HG02973 (cell line): ENCODE results near the gene CGREF1.
"Not testable (repeated sequence)": the region's sequence is repeated elsewhere in the genome, so short reads cannot be mapped to it uniquely, and the experiment has no call there.

Experiments
- ATAC-seq: cut with Tn5 transposase; IDR thresholded peaks from one replicate; pipeline ENCODE4 v1.9.1; 2021; ENCODE audit warnings: moderate library complexity; ENCODE audit not compliant: unreplicated experiment

Gene CGREF1

GRCh38 chr2:27111392-27112078 is 7.4 kb downstream of the CGREF1 start:
- not testable (repeated sequence) for ATAC-seq

GRCh38 chr2:27110603-27111352 is 8.2 kb downstream of the CGREF1 start:
- not testable (repeated sequence) for ATAC-seq

- ATAC-seq, result no peak
These were observed 9.8 kb downstream of the CGREF1 start for GRCh38 chr2:27109083-27109482.

- ATAC-seq, result no peak
These were observed 10.7 kb downstream of the CGREF1 start for GRCh38 chr2:27108221-27108620.

- no peak for ATAC-seq
These were observed 12.9 kb downstream of the CGREF1 start for GRCh38 chr2:27105981-27106380.

GRCh38 chr2:27102329-27102728 is 16.6 kb downstream of the CGREF1 start:
- ATAC-seq, result no peak

- ATAC-seq, result no peak
These were observed 18.9 kb downstream of the CGREF1 start for GRCh38 chr2:27100036-27100435.

GRCh38 chr2:27099334-27099955 is 19.5 kb downstream of the CGREF1 start:
- ATAC-seq, result no peak

GRCh38 chr2:27097341-27097740 is 21.6 kb downstream of the CGREF1 start:
- ATAC-seq, result no peak

- ATAC-seq, result no peak
These were observed 22.1 kb downstream of the CGREF1 start for GRCh38 chr2:27096748-27097297.

GRCh38 chr2:27095745-27096651 is 22.9 kb downstream of the CGREF1 start:
- no peak for ATAC-seq

GRCh38 chr2:27095427-27095744 is 23.5 kb downstream of the CGREF1 start:
- ATAC-seq, result no peak

- ATAC-seq, result no peak
These were observed 24.5 kb downstream of the CGREF1 start for GRCh38 chr2:27094353-27094984.

GRCh38 chr2:27093430-27094352 is 25.2 kb downstream of the CGREF1 start:
- ATAC-seq, result no peak

- no peak for ATAC-seq
These were observed 26.1 kb downstream of the CGREF1 start for GRCh38 chr2:27092696-27093429.

- ATAC-seq, result no peak
These were observed 26.9 kb downstream of the CGREF1 start for GRCh38 chr2:27091746-27092695.

- ATAC-seq, result no peak
These were observed 29.6 kb downstream of the CGREF1 start for GRCh38 chr2:27089111-27089954.
